GM12891 (cell line): ENCODE measurements around the gene KCNS1.

Experiments
- DNase-seq: peaks from one replicate; pipeline ENCODE4 v3.0.0; 2011; ENCODE audit warnings: low spot score; ENCODE audit not compliant: insufficient read length
- FAIRE-seq: peaks from 2 replicates; lab custom pipeline; 2011; peaks lifted over from hg19 to GRCh38; lab: Jason Lieb, UNC
- PAX5 ChIP-seq: IDR thresholded peaks from 2 replicates; pipeline ENCODE4 v1.6.1; 2011; ENCODE audit warnings: low read length, moderate library complexity, mild to moderate bottlenecking; ENCODE audit not compliant: insufficient read depth, severe bottlenecking
- POLR2A ChIP-seq: IDR thresholded peaks from 2 replicates; pipeline ENCODE4 v1.6.1; 2011; ENCODE audit warnings: low read depth, low read length, control low read depth
- POLR2AphosphoS5 ChIP-seq: IDR thresholded peaks from 2 replicates; pipeline ENCODE4 v1.6.1; 2011; ENCODE audit warnings: low read depth, low read length, control low read depth
- POU2F2 ChIP-seq: IDR thresholded peaks from 2 replicates; pipeline ENCODE4 v1.6.1; 2011; ENCODE audit warnings: low read depth, mild to moderate bottlenecking, control low read depth, low read length, moderate library complexity
- SPI1 ChIP-seq: IDR thresholded peaks from 2 replicates; pipeline ENCODE4 v1.6.1; 2011; ENCODE audit warnings: low read depth, low read length, control low read depth
- TAF1 ChIP-seq: IDR thresholded peaks from 2 replicates; pipeline ENCODE4 v1.6.1; 2011; ENCODE audit warnings: low read depth, low read length, control low read depth

KCNS1 gene

DNA sequence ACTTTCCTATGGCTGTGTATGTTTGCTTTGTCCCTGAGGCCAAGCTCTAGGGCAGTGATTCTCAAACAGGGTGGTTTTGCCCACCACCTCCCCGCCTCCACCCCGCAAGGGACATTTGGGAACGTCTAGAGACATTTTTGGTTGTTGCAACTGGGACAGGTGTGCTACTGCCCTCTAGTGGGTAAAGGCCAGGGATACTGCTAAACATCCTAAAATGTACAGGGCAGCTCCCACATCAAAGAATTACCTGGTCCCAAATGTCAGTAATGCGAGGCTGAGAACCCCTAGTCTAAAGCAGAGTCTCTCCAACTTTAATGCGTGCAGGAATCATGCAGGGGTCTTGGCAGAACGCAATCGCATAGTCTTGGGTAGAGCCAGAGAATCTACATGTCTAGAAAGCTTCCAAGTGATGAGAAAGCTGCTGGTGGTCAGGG lies 5.1 kb downstream of the KCNS1 start:
- FAIRE-seq = peak; percentile 85
- TF ChIP-seq PAX5 = no peak
- TF ChIP-seq TAF1 = no peak
- no peak for TF ChIP-seq SPI1
- no peak for TF ChIP-seq POU2F2
- no peak for TF ChIP-seq POLR2A
- no peak for TF ChIP-seq POLR2AphosphoS5
- no peak for DNase-seq

DNA sequence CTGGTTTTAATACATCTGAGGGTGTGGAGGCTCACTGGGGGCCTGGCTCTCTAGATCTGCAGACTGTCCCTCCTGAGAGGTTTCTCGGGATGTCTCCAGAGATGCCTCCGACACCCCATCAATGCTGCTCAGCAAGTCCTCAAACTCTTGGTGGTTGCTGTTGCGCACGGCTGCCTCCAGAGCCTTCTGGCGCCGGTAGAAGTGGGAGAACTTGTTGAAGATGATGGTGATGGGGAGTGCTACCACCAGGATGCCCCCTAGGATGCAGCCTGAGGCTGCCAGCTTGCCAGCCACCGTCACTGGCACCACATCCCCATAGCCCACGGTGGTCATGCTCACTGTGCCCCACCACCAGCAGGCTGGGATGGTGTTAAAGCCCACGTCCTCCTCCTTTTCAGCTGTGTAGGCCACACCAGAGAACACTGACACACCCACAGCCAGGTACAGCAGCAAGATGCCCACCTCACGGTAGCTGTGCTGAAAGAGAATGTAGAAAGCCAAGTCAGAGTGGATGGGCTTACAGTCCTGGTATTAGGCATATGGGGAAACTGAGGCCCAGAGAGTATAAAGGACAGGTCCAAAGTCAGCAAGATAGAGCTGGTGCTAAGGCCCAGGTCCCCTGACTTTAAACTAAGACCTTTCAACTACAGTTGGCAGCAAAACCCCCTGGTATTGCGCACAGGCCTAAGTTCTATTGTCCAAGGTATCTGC lies 5.9 kb downstream of the KCNS1 start:
- FAIRE-seq = no peak
- no peak for DNase-seq
- no peak for TF ChIP-seq SPI1

DNA sequence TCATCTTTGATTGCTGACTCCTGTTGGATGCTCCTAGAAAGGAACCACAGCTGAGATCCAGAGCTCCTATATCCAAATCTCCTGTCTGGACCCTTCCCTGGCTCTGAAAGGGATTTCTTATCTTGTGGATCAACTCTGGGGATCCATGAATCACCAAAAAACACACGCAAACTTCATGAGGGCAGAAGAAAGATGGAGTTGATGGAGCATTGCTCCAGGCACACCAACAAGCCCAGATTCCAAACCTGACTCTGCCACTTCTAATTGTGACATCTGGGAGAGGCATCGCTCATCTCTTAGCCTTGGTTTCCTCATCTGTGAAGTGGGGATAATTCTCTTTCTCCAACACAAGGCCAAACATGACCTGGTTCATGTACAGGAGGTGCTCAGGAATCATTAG lies 6.7 kb downstream of the KCNS1 start:
- TF ChIP-seq POU2F2 (no peak), POLR2A (no peak), POLR2AphosphoS5 (no peak), TAF1 (no peak), PAX5 (no peak)
- no peak for DNase-seq
- FAIRE-seq = no peak

DNA sequence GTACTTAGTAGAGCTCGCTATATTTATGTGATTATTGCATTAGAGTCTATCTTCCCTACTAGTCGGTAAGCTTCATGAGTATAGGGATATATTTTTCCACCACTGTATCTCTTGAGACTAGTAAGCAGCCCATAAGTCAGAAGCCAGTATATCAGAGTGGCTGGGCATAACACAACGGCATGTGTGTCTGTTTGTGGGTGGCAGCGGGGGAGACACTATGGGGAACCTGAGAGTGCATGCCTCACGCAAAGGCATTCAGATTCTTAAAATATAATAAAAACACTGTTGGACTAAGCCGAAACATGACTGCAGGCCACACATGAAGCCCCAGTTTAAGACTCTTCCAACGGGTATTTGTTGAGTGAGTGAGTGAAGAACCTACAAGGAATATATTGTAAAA lies 8.0 kb downstream of the KCNS1 start:
- DNase-seq = no peak
- FAIRE-seq = no peak
- TF ChIP-seq SPI1 = no peak
- TF ChIP-seq TAF1 = no peak
- no peak for TF ChIP-seq POLR2A
- TF ChIP-seq POLR2AphosphoS5 = no peak
- no peak for TF ChIP-seq POU2F2
- TF ChIP-seq PAX5 = no peak

DNA sequence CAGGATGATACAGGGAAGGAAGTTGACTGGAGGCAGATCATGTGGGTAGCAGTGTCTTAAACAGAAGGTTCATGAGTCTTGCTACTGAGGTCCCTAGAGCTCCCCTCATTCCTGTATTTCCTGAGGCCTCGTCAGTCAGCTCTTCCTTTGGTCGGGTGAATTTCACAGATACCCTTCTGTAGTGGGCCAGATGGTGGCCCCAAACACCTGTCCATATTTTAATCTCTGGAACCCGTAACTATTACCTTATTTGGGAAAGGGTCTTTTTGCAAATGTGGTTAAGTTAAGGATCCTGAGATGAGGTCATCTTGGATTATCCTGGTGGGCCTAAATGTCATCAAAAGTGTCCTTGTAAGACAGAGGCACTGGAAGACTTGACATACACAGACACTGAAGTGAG lies 9.6 kb downstream of the KCNS1 start:
- FAIRE-seq (no peak), DNase-seq (no peak)
- TF ChIP-seq POU2F2 (no peak), TAF1 (no peak), PAX5 (no peak), POLR2A (no peak)

DNA sequence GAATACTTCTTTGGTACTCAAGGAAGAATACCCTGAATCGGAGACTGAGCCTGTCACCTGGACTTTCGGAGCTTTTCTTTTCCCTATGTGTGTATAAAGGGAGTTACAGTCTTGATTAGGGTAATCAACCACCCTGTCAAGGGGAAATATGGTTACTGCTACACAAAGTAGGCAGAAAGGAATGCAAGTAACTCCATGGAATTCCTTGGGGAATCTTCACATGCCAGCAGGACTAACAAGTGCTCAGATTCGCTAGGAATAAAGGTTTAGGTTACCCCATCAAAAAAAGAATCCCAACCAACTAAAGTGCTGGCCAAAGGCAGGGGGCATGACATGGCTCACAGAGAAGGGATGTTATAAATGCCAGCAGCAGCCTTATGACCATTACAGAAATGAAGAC lies 10.4 kb downstream of the KCNS1 start:
- TF ChIP-seq POLR2AphosphoS5 = no peak
- no peak for TF ChIP-seq PAX5
- no peak for TF ChIP-seq TAF1
- TF ChIP-seq POLR2A = no peak
- TF ChIP-seq POU2F2 = no peak

DNA sequence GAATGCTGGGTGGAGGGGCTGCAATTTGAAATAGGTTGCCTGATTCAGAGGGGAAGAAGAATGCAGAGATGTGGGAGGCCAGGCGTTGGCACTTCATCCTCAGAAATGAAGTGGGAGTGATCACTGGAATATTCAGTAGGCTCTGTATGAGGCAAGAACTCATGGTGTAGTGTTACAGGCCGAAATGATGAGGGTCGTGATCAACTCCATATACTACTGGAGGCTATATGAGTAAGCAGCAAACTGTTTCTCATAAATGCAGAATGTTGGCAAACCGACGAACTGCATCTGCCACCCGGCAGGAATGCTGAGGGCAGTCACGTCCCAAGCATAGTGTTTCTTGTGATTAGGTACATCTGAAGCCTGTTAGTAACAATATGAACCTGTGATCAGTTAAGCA lies 12.7 kb downstream of the KCNS1 start:
- FAIRE-seq (no peak), DNase-seq (no peak)
- TF ChIP-seq TAF1 = no peak
- TF ChIP-seq PAX5 = no peak

More for the DNA sequence above, 10.4 kb downstream of the KCNS1 start:
- no peak for DNase-seq
- FAIRE-seq = no peak

DNA sequence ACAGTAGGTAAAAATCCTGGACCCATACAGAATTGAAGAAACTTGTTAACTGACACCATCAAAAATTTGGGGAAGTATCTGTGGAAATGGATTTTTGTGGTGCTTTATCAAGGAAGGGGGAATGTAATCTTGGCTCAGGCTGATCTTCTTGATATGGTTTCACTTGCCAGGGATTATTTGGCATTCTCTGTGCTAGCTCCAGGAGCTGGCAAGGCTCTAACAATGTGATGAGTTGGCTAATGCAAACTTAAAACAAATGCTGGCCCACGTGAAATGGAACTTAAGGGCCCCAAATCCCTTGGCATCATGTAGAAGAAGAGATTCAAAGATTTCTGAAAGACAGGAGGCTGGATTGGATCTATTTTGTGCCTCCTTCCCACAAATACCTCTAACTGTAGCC lies 13.1 kb downstream of the KCNS1 start:
- DNase-seq = no peak
- no peak for TF ChIP-seq TAF1
- TF ChIP-seq POU2F2 = no peak
- TF ChIP-seq SPI1 = no peak
- TF ChIP-seq PAX5 = no peak
- no peak for TF ChIP-seq POLR2A
- no peak for TF ChIP-seq POLR2AphosphoS5
- no peak for FAIRE-seq

DNA sequence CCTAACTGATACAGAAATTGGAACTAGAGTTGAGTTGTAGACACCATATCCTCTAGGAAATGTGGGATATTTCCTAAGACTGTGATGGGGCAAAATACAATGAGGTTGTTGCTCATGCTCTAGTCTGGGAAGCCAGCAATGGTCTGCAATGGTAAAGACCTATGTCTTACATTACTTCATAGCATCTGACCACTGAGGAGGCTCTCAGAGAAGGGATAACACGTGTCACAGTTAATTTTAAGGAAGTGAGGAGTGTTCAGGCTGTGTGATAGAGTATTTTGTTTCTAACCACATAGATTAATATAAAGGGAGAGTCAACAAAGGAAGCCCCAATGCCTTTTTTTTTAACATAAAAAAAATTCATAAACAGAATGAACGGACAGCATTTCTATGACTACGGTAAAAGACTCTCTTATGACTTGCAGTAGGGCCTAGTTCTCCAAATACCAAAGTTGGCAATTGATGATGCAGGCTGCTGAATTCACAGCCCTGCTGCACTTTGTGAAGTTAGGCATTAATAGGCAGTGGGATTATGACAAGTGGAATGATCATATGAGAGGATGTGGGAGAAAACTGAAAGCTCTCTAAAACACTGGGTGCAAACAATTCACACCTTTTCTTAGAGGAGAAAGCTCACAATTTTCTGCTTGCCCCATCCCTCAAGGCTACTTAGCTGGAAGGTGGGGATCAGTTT lies 13.7 kb downstream of the KCNS1 start:
- DNase-seq (no peak), FAIRE-seq (no peak)
- no peak for TF ChIP-seq POLR2A
- peak; percentile 56 for TF ChIP-seq SPI1
- no peak for TF ChIP-seq PAX5

DNA sequence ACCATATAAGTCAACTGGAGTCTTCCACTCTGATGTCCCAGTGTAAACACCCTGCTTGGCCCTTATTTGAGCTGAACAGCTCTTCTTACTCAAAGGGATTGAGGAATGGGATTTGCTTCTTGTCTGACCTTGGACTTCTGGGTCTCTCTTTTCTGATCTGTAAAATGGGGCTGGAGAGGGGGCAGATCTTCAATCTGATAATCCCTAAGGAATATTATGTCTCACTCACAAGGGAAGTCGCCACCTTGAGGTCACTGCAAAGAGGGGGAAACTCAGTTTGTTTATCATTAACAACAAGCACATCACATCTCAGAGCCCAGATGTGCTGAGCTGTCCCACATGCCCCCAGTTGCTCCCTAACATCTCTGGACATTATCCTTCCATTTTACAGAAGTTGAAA lies 15.1 kb downstream of the KCNS1 start:
- no peak for FAIRE-seq
- no peak for DNase-seq
- no peak for TF ChIP-seq POLR2A
- TF ChIP-seq POU2F2 = no peak
- no peak for TF ChIP-seq SPI1
- no peak for TF ChIP-seq POLR2AphosphoS5
- TF ChIP-seq TAF1 = no peak

DNA sequence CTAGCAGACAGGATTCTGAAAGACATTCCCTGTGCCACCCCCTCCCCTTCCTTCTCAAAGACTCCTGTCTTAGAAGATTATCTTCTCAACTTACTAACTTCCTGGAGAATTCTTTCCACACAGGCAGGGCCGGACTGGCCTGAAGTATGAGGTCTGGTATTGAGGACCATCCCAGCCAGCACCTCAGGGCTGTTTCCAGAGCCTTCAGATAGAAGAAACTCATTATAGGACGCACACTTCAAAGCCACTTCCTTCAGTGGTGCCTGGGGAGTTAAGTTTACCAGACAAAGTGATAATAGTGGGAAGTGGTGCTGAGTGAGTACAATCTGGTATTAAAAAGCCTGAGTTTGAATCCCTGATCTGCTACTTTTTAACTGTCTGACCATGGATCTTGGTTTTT lies 15.6 kb downstream of the KCNS1 start:
- DNase-seq = no peak
- TF ChIP-seq TAF1 (no peak), POLR2AphosphoS5 (no peak; the same call in 1 of the 2 replicates), POU2F2 (no peak), PAX5 (no peak), POLR2A (no peak), SPI1 (no peak)
- FAIRE-seq = no peak
